H1 (cell line): ENCODE data around the gene ADSS1. TPM values are rescaled to one million over a fixed set of nuclear protein-coding genes. Genes with fewer than 3 reads are reported as not detected.

ENCODE experiments used
- CHD2 ChIP-seq: IDR thresholded peaks from 2 replicates; pipeline ENCODE4 v1.6.1; 2012; ENCODE audit warnings: low read length, improper control_type of control experiment
- JUN ChIP-seq: IDR thresholded peaks from 2 replicates; pipeline ENCODE4 v1.6.1; 2011; ENCODE audit warnings: low read depth, mild to moderate bottlenecking, improper control_type of control experiment, low read length
- MAFK ChIP-seq: IDR thresholded peaks from 2 replicates; pipeline ENCODE4 v1.6.1; 2012; ENCODE audit warnings: low read depth, mild to moderate bottlenecking, improper control_type of control experiment, low read length
- MAX ChIP-seq: IDR thresholded peaks from 2 replicates; pipeline ENCODE4 v1.6.1; 2012; ENCODE audit warnings: inconsistent platforms
- RAD21 ChIP-seq, 2 experiments: IDR thresholded peaks in 1 of 2; conservative IDR thresholded peaks in 1 of 2; 2 replicates each; pipeline ENCODE4 v1.6.1; 2011; ENCODE audit warnings: low read depth in 2 of 2, low read length in 2 of 2, improper control_type of control experiment in 1 of 2, inconsistent platforms in 1 of 2, mild to moderate bottlenecking in 1 of 2, moderate library complexity in 1 of 2
- RBBP5 ChIP-seq: IDR thresholded peaks from 2 replicates; pipeline ENCODE4 v1.7.1; 2012; ENCODE audit warnings: low read depth, mild to moderate bottlenecking, inconsistent platforms, low read length, moderate library complexity, borderline replicate concordance
- TAF1 ChIP-seq: IDR thresholded peaks from 2 replicates; pipeline ENCODE4 v1.6.1; 2011; ENCODE audit warnings: mild to moderate bottlenecking, low read depth, low read length
- TAF7 ChIP-seq: optimal IDR thresholded peaks from 2 replicates; pipeline ENCODE3; 2011; ENCODE audit warnings: low read depth, mild to moderate bottlenecking, inconsistent platforms, low read length, moderate library complexity, borderline replicate concordance
- polyA plus RNA-seq, 7 experiments: library from polyadenylated mRNA; depleted of rRNA in 3 of 7; stranded (reverse) in 5 of 7; unstranded in 2 of 7; fragments of >200 nt in 5 of 7; fragments of 200-250 nt in 2 of 7; gene quantifications; 1 replicate in 5 of 7; 2 replicates in 1 of 7; 4 replicates in 1 of 7; pipeline versions ENCODE4 v1.2.1 to v1.2.3, GENCODE V29; 2011 to 2013; ENCODE audit warnings: missing spikeins in 2 of 7, mixed read lengths in 2 of 7
- total RNA-seq: library from RNA; stranded (reverse); fragmentation: NEBNext Ultra II Directional; extraction: Animal tissue kit (Norgen Biotek cat#: 25700); gene quantifications from 2 replicates; pipeline ENCODE4 v1.2.1, GENCODE V29; 2021

The ADSS1 gene
- total and polyA plus RNA-seq, 2 of the 8 experiments (the other 6 are each of a cell fraction or from before 2014, with no cell fraction given): 7.1 to 7.9 TPM

- no peak for TF ChIP-seq RBBP5
- no peak for TF ChIP-seq MAFK
- no peak for TF ChIP-seq CHD2
- no peak for TF ChIP-seq JUN
- TF ChIP-seq TAF7: no peak
- TF ChIP-seq TAF1: no peak
- TF ChIP-seq MAX: no peak
- TF ChIP-seq RAD21 (IDR thresholded peaks at IDR 0.05 in 1 of 2, conservative IDR thresholded peaks at IDR 0.05 in 1 of 2; ENCODE audit: low read depth in 2 of 2, low read length in 2 of 2): no peak
These were observed 59.6 kb downstream of the ADSS1 start (continued) for GRCh38 chr14:104783484-104784217.
